Measurements from ENCODE around the gene SHBG. TPM values are rescaled to one million over a fixed set of nuclear protein-coding genes. Genes with fewer than 3 reads are reported as not detected.

Gene SHBG
- total RNA-seq, 1 experiment from 2014 or later, result 0.20 TPM

DNA sequence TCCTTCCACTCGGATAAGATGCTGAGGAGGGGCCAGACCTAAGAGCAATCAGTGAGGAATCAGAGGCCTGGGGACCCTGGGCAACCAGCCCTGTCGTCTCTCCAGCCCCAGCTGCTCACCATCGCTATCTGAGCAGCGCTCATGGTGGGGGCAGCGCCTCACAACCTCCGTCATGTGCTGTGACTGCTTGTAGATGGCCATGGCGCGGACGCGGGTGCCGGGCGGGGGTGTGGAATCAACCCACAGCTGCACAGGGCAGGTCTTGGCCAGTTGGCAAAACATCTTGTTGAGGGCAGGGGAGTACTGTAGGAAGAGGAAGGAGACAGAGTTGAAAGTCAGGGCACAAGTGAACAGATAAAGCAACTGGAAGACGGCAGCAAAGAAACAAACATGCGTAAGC is 45.0 kb downstream of the SHBG start:
- DNase-seq (ENCODE audit: low read depth), result no peak
- in situ Hi-C loops (cut with HindIII; ENCODE audit: low pct_unique_long_range_greater_than_20kb, low sequenced_read_pairs), result no loop called here

DNA sequence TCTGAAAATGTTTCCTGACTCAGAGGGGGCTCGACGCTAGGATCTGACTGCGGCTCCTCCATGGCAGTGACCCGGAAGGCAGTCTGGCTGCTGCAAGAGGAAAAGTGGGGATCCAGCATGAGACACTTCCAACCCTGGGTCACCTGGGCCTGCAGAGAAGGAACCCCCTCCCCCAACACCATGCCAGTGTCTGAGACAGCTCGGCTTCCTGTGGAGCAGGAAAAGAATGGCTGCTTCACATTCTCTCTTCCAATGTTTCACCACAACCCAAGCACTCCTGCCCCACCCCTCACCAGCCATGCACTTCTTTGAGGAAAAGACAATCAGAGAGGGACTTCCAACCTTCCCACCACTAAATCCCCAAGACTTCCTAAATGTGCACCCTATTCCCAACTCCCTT is 46.6 kb downstream of the SHBG start:
- no peak for DNase-seq (ENCODE audit: low read depth)
- in situ Hi-C loops (cut with HindIII; ENCODE audit: low pct_unique_long_range_greater_than_20kb, low sequenced_read_pairs), result no loop called here

DNA sequence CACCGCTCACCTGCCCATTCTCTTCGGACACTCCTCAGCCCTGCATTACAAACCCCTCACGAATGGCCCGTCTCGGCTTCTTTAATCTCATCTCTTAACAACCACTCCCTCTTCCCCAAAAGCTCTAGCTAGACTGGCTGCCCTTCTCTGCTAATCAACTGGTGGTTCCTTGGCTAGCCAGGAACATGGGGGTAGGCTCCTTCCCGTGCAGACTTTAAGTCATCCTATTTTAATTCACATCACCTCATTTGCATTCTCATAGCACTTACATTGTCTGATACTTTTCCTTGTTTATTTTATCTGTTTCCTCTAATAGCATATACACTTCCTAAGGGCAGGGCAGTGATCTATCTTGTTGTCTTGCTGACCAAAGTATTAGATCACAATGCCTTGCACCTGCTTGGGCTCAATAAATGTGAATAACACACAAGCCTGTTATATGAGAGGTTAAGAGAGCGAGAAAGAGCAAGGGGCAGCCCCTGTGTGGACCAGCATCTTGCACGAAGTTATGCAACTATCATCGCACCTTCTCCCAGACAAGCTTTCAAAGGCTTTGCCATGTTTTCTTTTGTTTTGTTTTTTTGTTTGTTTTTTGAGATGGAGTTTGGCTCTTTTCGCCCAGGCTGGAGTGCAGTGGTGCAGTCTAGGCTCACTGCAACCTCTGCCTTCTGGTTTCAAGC is 47.6 kb downstream of the SHBG start:
- in situ Hi-C loops (cut with HindIII; ENCODE audit: low pct_unique_long_range_greater_than_20kb, low sequenced_read_pairs), result no loop called here
- no peak for DNase-seq (ENCODE audit: low read depth)

Other genes with a start within 250 kb of the SHBG start
- 1.8 and 2.9 TPM in 2 replicates for gene TNK1, start 249.0 kb upstream of the SHBG start, total RNA-seq (2014; rRNA removed; shearing (Covaris generic); ENCODE audit: low replicate concordance)
- gene PLSCR3, start 235.6 kb upstream of the SHBG start, total RNA-seq (2014; rRNA removed; shearing (Covaris generic); ENCODE audit: low replicate concordance), result 5.6 and 14.4 TPM in 2 replicates
- 132 and 200 TPM in 2 replicates for gene TMEM256, start 226.0 kb upstream of the SHBG start, total RNA-seq (2014; rRNA removed; shearing (Covaris generic); ENCODE audit: low replicate concordance)
- 1.1 TPM in 1 of 2 replicates, not detected in the other for gene NLGN2, start 222.3 kb upstream of the SHBG start, total RNA-seq (2014; rRNA removed; shearing (Covaris generic); ENCODE audit: low replicate concordance)
- gene SPEM1, start 209.8 kb upstream of the SHBG start, total RNA-seq (2014; rRNA removed; shearing (Covaris generic); ENCODE audit: low replicate concordance), result not detected in 2 replicates
- gene SPEM2, start 204.5 kb upstream of the SHBG start, total RNA-seq (2014; rRNA removed; shearing (Covaris generic); ENCODE audit: low replicate concordance), result not detected in 2 replicates
- not detected in 2 replicates for gene SPEM3, start 201.3 kb upstream of the SHBG start, total RNA-seq (2014; rRNA removed; shearing (Covaris generic); ENCODE audit: low replicate concordance)
- 2.9 and 6.7 TPM in 2 replicates for gene TMEM102, start 194.7 kb upstream of the SHBG start, total RNA-seq (2014; rRNA removed; shearing (Covaris generic); ENCODE audit: low replicate concordance)
- gene FGF11, start 190.6 kb upstream of the SHBG start, total RNA-seq (2014; rRNA removed; shearing (Covaris generic); ENCODE audit: low replicate concordance), result 0.06 and 0.98 TPM in 2 replicates
- 4.0 and 11.0 TPM in 2 replicates for gene CHRNB1, start 185.1 kb upstream of the SHBG start, total RNA-seq (2014; rRNA removed; shearing (Covaris generic); ENCODE audit: low replicate concordance)
- 4.6 and 5.8 TPM in 2 replicates for gene ZBTB4, start 150.5 kb upstream of the SHBG start, total RNA-seq (2014; rRNA removed; shearing (Covaris generic); ENCODE audit: low replicate concordance)
- gene SLC35G6, start 148.7 kb upstream of the SHBG start, total RNA-seq (2014; rRNA removed; shearing (Covaris generic); ENCODE audit: low replicate concordance), result not detected in 2 replicates
- gene POLR2A, start 145.8 kb upstream of the SHBG start, total RNA-seq (2014; rRNA removed; shearing (Covaris generic); ENCODE audit: low replicate concordance), result 10.9 and 11.8 TPM in 2 replicates
- 0.24 TPM in 1 of 2 replicates, not detected in the other for gene TNFSF12, start 81.1 kb upstream of the SHBG start, total RNA-seq (2014; rRNA removed; shearing (Covaris generic); ENCODE audit: low replicate concordance)
- 5.1 and 6.2 TPM in 2 replicates for gene TNFSF13, start 71.4 kb upstream of the SHBG start, total RNA-seq (2014; rRNA removed; shearing (Covaris generic); ENCODE audit: low replicate concordance)
- gene SENP3, start 68.2 kb upstream of the SHBG start, total RNA-seq (2014; rRNA removed; shearing (Covaris generic); ENCODE audit: low replicate concordance), result 105 and 115 TPM in 2 replicates
- gene CD68, start 50.5 kb upstream of the SHBG start, total RNA-seq (2014; rRNA removed; shearing (Covaris generic); ENCODE audit: low replicate concordance), result 57.9 and 93.2 TPM in 2 replicates
- 96.4 and 130 TPM in 2 replicates for gene MPDU1, start 46.3 kb upstream of the SHBG start, total RNA-seq (2014; rRNA removed; shearing (Covaris generic); ENCODE audit: low replicate concordance)
- gene SOX15, start 40.0 kb upstream of the SHBG start, total RNA-seq (2014; rRNA removed; shearing (Covaris generic); ENCODE audit: low replicate concordance), result not detected in 2 replicates
- gene FXR2, start 15.2 kb upstream of the SHBG start, total RNA-seq (2014; rRNA removed; shearing (Covaris generic); ENCODE audit: low replicate concordance), result 45.5 and 48.8 TPM in 2 replicates
- 49.8 and 51.8 TPM in 2 replicates for gene SAT2, start 2.3 kb upstream of the SHBG start, total RNA-seq (2014; rRNA removed; shearing (Covaris generic); ENCODE audit: low replicate concordance)
- gene ATP1B2, start 20.8 kb downstream of the SHBG start, total RNA-seq (2014; rRNA removed; shearing (Covaris generic); ENCODE audit: low replicate concordance), result not detected in 2 replicates
- 24.4 and 27.3 TPM in 2 replicates for gene TP53, start 57.4 kb downstream of the SHBG start, total RNA-seq (2014; rRNA removed; shearing (Covaris generic); ENCODE audit: low replicate concordance)
- gene WRAP53, start 58.3 kb downstream of the SHBG start, total RNA-seq (2014; rRNA removed; shearing (Covaris generic); ENCODE audit: low replicate concordance), result 18.6 and 23.1 TPM in 2 replicates
- not detected in 2 replicates for gene EFNB3, start 75.1 kb downstream of the SHBG start, total RNA-seq (2014; rRNA removed; shearing (Covaris generic); ENCODE audit: low replicate concordance)
- 1.0 TPM in 1 of 2 replicates, not detected in the other for gene DNAH2, start 87.6 kb downstream of the SHBG start, total RNA-seq (2014; rRNA removed; shearing (Covaris generic); ENCODE audit: low replicate concordance)
- 0.27 TPM in 1 of 2 replicates, not detected in the other for gene KDM6B, start 204.1 kb downstream of the SHBG start, total RNA-seq (2014; rRNA removed; shearing (Covaris generic); ENCODE audit: low replicate concordance)
- not detected in 2 replicates for gene TMEM88, start 224.9 kb downstream of the SHBG start, total RNA-seq (2014; rRNA removed; shearing (Covaris generic); ENCODE audit: low replicate concordance)
- gene NAA38, start 227.4 kb downstream of the SHBG start, total RNA-seq (2014; rRNA removed; shearing (Covaris generic); ENCODE audit: low replicate concordance), result 52.9 and 61.3 TPM in 2 replicates
- 4.6 and 4.7 TPM in 2 replicates for gene CYB5D1, start 227.9 kb downstream of the SHBG start, total RNA-seq (2014; rRNA removed; shearing (Covaris generic); ENCODE audit: low replicate concordance)

Measured in Caki2 (cell line).